ENCODE data around the gene GPRC5B.

Gene GPRC5B

DNA sequence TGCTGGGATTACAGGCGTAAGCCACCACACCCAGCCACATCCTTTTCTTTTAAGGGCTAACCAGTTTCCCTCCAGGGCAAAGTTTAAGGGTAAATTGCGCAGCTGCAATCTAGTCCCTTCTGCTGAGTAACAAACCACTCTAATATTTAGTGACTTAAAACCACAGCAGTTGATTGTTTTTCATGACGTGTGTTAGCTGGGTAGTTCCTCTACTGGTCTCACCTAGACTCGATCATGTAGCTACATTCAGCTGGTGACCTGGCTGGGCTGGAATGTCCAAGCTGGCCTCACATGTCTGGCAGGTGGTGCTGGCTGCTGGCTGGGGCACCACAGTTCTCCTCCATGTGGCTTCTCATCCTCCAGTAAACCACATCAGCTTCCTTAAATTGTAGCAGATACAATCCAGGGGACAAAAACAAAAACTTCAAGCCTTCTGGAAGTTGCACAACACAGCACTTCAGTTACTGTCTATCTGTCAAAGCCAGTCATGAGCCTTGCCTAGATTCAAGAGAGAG lies 75.5 kb downstream of the GPRC5B start:
- DNase-seq, result no peak

DNA sequence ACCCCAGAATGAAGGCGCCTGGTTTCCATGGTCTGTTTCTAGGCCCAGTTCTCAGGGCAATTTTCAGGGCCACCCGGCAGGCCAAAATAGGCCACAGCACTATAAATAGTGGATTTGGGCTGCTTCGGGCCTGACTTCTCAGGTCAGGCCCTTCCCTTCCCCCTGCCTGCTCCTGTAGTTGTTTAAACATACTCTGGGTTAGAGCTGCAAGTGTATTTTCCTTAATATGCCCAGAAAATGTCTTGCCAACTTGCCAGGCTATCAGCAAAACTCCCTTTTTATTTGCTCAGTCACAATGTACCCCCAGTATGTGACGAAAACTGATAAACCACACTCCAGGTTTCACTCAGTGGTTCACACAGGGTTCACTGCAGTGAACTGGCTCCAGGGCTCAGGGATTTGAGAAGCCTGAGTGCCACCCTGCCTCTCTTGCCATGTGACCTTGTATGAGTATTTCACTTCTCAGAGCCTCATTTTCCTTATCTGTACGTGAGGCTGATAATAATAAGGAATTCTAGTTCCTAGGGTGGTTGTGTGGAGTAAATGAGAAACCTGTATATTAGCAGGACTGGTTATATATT lies 76.5 kb downstream of the GPRC5B start:
- DNase-seq, result no peak

Measured in stimulated activated CD4-positive, alpha-beta T cell treated with anti-CD3 and anti-CD28 coated beads, Interleukin-4, amount 100 ng/mL, for 1 hour (primary cell).